Neural cell (in vitro differentiated cells): ENCODE measurements around the gene C11orf68. TPM values are rescaled to one million over a fixed set of nuclear protein-coding genes. Genes with fewer than 3 reads are reported as not detected.

Experiments used
- H2AFZ ChIP-seq: fragments of 200-600, 300-800 bp; sonication (generic), shearing (Covaris generic); 2 replicates; pipeline ENCODE4 v1.6.0; 2014; ENCODE audit warnings: low read depth, mild to moderate bottlenecking, antibody characterized with exemption, low read length, moderate library complexity
- H3F3A ChIP-seq: fragments of 200-600 bp; shearing (Covaris generic); 2 replicates; pipeline ENCODE4 v1.6.1; 2016; ENCODE audit warnings: mild to moderate bottlenecking, moderate library complexity, mixed read lengths, antibody characterized with exemption, low read length; ENCODE audit not compliant: insufficient read depth, poor library complexity, severe bottlenecking
- H3K27ac ChIP-seq: fragments of 200-600, 300-800 bp; sonication (generic), shearing (Covaris generic); 2 replicates; pipeline ENCODE4 v1.5.1; 2014; ENCODE audit warnings: mild to moderate bottlenecking, low read length, moderate library complexity
- H3K27me3 ChIP-seq: fragments of 300-800, 200-600 bp; sonication (generic), shearing (Covaris generic); 2 replicates; pipeline ENCODE4 v1.6.0; 2014; ENCODE audit warnings: mild to moderate bottlenecking, low read depth, low read length, moderate library complexity; ENCODE audit not compliant: insufficient read depth
- H3K36me3 ChIP-seq: fragments of 300-800, 200-600 bp; sonication (generic), shearing (Covaris generic); 2 replicates; pipeline ENCODE4 v1.5.1; 2014; ENCODE audit warnings: mild to moderate bottlenecking, antibody characterized with exemption, low read length, moderate library complexity; ENCODE audit not compliant: insufficient read depth
- H3K4me2 ChIP-seq: fragments of 300-800, 200-600 bp; sonication (generic), shearing (Covaris generic); 2 replicates; pipeline ENCODE4 v1.6.0; 2014; ENCODE audit warnings: mild to moderate bottlenecking, low read length
- H3K4me3 ChIP-seq: fragments of 300-800, 200-600 bp; sonication (generic), shearing (Covaris generic); 2 replicates; pipeline ENCODE4 v1.5.1; 2014; ENCODE audit warnings: mild to moderate bottlenecking, low read length, moderate library complexity
- H3K79me2 ChIP-seq: fragments of 200-600 bp; shearing (Covaris generic); replicated peaks from 2 replicates; pipeline ENCODE4 v1.6.0; 2014; ENCODE audit warnings: mild to moderate bottlenecking, low read length, moderate library complexity; ENCODE audit not compliant: insufficient read depth
- H3K9ac ChIP-seq: fragments of 300-800, 200-600 bp; sonication (generic), shearing (Covaris generic); 2 replicates; pipeline ENCODE4 v1.6.1; 2016; ENCODE audit warnings: mild to moderate bottlenecking, low read length, mixed read lengths
- H3K9me2 ChIP-seq: fragments of 200-600 bp; shearing (Covaris generic); 2 replicates; pipeline ENCODE4 v1.6.1; 2016; ENCODE audit warnings: mild to moderate bottlenecking, low read length, mixed read lengths; ENCODE audit not compliant: insufficient read depth
- H3K9me3 ChIP-seq: fragments of 200-600, 300-800 bp; sonication (generic), shearing (Covaris generic); 2 replicates; pipeline ENCODE4 v1.6.1; 2016; ENCODE audit warnings: mild to moderate bottlenecking, mixed run types, low read length, moderate library complexity, mixed read lengths
- H4K20me1 ChIP-seq: fragments of 200-600 bp; shearing (Covaris generic); 2 replicates; pipeline ENCODE4 v1.6.1; 2016; ENCODE audit warnings: mild to moderate bottlenecking, mixed run types; ENCODE audit not compliant: insufficient read depth
- EP300 ChIP-seq: fragments of 450-650 bp; conservative IDR thresholded peaks from 2 replicates; pipeline ENCODE4 v1.6.1; 2014; ENCODE audit warnings: antibody characterized with exemption, mild to moderate bottlenecking, moderate library complexity; ENCODE audit not compliant: poor library complexity, severe bottlenecking
- EZH2 ChIP-seq: fragments of 200-600, 300-800 bp; shearing (Covaris generic), sonication (generic); IDR thresholded peaks from 2 replicates; pipeline ENCODE4 v1.6.1; 2014; ENCODE audit warnings: antibody characterized with exemption, low read length, borderline replicate concordance, mild to moderate bottlenecking; ENCODE audit not compliant: insufficient read depth, poor library complexity, severe bottlenecking
- MXI1 ChIP-seq: fragments of 450-650 bp; conservative IDR thresholded peaks from 2 replicates; pipeline ENCODE4 v1.6.1; 2014; ENCODE audit warnings: antibody characterized with exemption, mild to moderate bottlenecking; ENCODE audit not compliant: poor library complexity, severe bottlenecking
- POLR2AphosphoS5 ChIP-seq: IDR thresholded peaks from 2 replicates; pipeline ENCODE4 v1.6.1; 2012
- TAF1 ChIP-seq: IDR thresholded peaks from 2 replicates; pipeline ENCODE4 v1.6.1; 2012; ENCODE audit warnings: low read depth
- polyA plus RNA-seq: library from polyadenylated mRNA; depleted of rRNA; stranded (reverse); fragments of >200 nt; gene quantifications from 2 replicates; pipeline ENCODE4 v1.2.3, GENCODE V29; 2014

The C11orf68 gene
- polyA plus RNA-seq, 1 donor from 2014 or later, result 13.3 TPM

- no peak overlapping the region for H2AFZ ChIP-seq
- no peak overlapping the region for H3K9ac ChIP-seq
- no peaks in the 10 kb centered on the region for H4K20me1 ChIP-seq
- no peak overlapping the region for H3K4me2 ChIP-seq
- no peaks in the 10 kb centered on the region for H3K9me2 ChIP-seq
- TF ChIP-seq POLR2AphosphoS5 (peak; percentile 11), EP300 (no peak)
- no peaks in the 10 kb centered on the region for H3K9me3 ChIP-seq
- H3K4me3 ChIP-seq, result no peak overlapping the region
- H3K36me3 ChIP-seq, result no peaks in the 10 kb centered on the region
- H3K79me2 ChIP-seq, result no peaks in the 10 kb centered on the region
- H3F3A ChIP-seq, result no peaks in the 10 kb centered on the region
- no peak overlapping the region for H3K27ac ChIP-seq
- peaks cover 11% of the 10 kb centered on the region for H3K27me3 ChIP-seq
Measured at GRCh38 chr11:65870307-65870658, 48.6 kb downstream of the C11orf68 start.

GRCh38 chr11:65869643-65870306, 49.1 kb downstream of the C11orf68 start:
- H4K20me1 ChIP-seq, result no peaks in the 10 kb centered on the region

GRCh38 chr11:65868907-65869306, 50.0 kb downstream of the C11orf68 start:
- TF ChIP-seq EZH2 (no peak), POLR2AphosphoS5 (peak; percentile 19)
- Histone ChIP-seq H3F3A (no peaks in the 10 kb centered on the region), H4K20me1 (no peaks in the 10 kb centered on the region), H3K79me2 (no peaks in the 10 kb centered on the region), H3K27ac (no peak overlapping the region), H3K9me2 (no peaks in the 10 kb centered on the region), H3K36me3 (no peaks in the 10 kb centered on the region), H2AFZ (no peak overlapping the region), H3K27me3 (peaks cover 11% of the 10 kb centered on the region), H3K4me3 (no peak overlapping the region), H3K9me3 (no peaks in the 10 kb centered on the region), H3K4me2 (no peak overlapping the region), H3K9ac (no peak overlapping the region)

More at GRCh38 chr11:65869643-65870306, 49.1 kb downstream of the C11orf68 start:
- Histone ChIP-seq H3K27ac (no peak overlapping the region), H3K27me3 (peaks cover 11% of the 10 kb centered on the region), H3K79me2 (no peaks in the 10 kb centered on the region), H3K4me3 (no peak overlapping the region), H3K9me2 (no peaks in the 10 kb centered on the region), H3K4me2 (no peak overlapping the region), H3K36me3 (no peaks in the 10 kb centered on the region), H3F3A (no peaks in the 10 kb centered on the region), H3K9ac (no peak overlapping the region), H3K9me3 (no peaks in the 10 kb centered on the region), H2AFZ (no peak overlapping the region)
- peak; percentile 18 for TF ChIP-seq POLR2AphosphoS5
- no peak for TF ChIP-seq TAF1

- Histone ChIP-seq H3K27me3 (peaks cover 5% of the 10 kb centered on the region), H3K9me3 (no peaks in the 10 kb centered on the region), H3K4me2 (no peak overlapping the region), H3K9ac (no peak overlapping the region), H2AFZ (no peak overlapping the region), H3F3A (no peaks in the 10 kb centered on the region), H3K27ac (no peak overlapping the region), H4K20me1 (no peaks in the 10 kb centered on the region), H3K4me3 (no peak overlapping the region), H3K9me2 (no peaks in the 10 kb centered on the region), H3K79me2 (no peaks in the 10 kb centered on the region), H3K36me3 (no peaks in the 10 kb centered on the region)
- no peak for TF ChIP-seq MXI1
- TF ChIP-seq TAF1, result no peak
- TF ChIP-seq POLR2AphosphoS5, result peak; percentile 24
Measured at GRCh38 chr11:65868076-65868667, 50.7 kb downstream of the C11orf68 start.
